Colonic mucosa (tissue), 4 donors: ENCODE data around the gene VSIG4. TPM values are rescaled to one million over a fixed set of nuclear protein-coding genes. Genes with fewer than 3 reads are reported as not detected.

Experiments
- DNase-seq: peaks from one replicate; pipeline ENCODE4 v3.0.0-alpha.2; 2020
- H3K27ac ChIP-seq: fragments of 200-600 bp; one replicate; pipeline ENCODE4 v1.8.0; 2021
- H3K27me3 ChIP-seq: fragments of 200-600 bp; one replicate; pipeline ENCODE4 v1.8.0; 2021
- H3K36me3 ChIP-seq: fragments of 200-600 bp; one replicate; pipeline ENCODE4 v1.8.0; 2021
- H3K4me1 ChIP-seq: fragments of 200-600 bp; one replicate; pipeline ENCODE4 v1.8.0; 2021; ENCODE audit warnings: mild to moderate bottlenecking
- H3K4me3 ChIP-seq: fragments of 200-600 bp; one replicate; pipeline ENCODE4 v1.8.0; 2021
- H3K9ac ChIP-seq, 2 donors: one replicate each; pipeline ENCODE4 v1.7.0; 2013; ENCODE audit warnings: control low read depth in 2 of 2, low read depth in 2 of 2, low read length in 2 of 2
- H3K9me3 ChIP-seq: fragments of 200-600 bp; one replicate; pipeline ENCODE4 v1.8.0; 2021
- intact Hi-C: fragments of 100-400 bp; cut with DNase I; formaldehyde crosslinking; loops from one replicate; pipeline ENCODE4 v1.14.1; 2022
- total RNA-seq, 2 donors: library from RNA; stranded (reverse); fragmentation: NEBNext Ultra II Directional in 1 of 2; extraction: Animal tissue kit (Norgen Biotek cat#: 25700) in 1 of 2; gene quantifications; one replicate each; pipeline ENCODE4 v1.2.1, GENCODE V29; 2021
- TF ChIP-seq, protein P1 (sequence below): fragments of 200-600 bp; IDR thresholded peaks from one replicate; pipeline ENCODE4 v1.8.0; 2022; ENCODE audit warnings: antibody characterized with exemption, mild to moderate bottlenecking
- donor health status: healthy.
- donor health status: DM: no; HTN: no; CAD: no.
- donor health status: DM: no; HTN: no; CAD: no.

VSIG4 gene
- total RNA-seq, 2 donors from 2014 or later: 5.7 to 14.1 TPM

DNA sequence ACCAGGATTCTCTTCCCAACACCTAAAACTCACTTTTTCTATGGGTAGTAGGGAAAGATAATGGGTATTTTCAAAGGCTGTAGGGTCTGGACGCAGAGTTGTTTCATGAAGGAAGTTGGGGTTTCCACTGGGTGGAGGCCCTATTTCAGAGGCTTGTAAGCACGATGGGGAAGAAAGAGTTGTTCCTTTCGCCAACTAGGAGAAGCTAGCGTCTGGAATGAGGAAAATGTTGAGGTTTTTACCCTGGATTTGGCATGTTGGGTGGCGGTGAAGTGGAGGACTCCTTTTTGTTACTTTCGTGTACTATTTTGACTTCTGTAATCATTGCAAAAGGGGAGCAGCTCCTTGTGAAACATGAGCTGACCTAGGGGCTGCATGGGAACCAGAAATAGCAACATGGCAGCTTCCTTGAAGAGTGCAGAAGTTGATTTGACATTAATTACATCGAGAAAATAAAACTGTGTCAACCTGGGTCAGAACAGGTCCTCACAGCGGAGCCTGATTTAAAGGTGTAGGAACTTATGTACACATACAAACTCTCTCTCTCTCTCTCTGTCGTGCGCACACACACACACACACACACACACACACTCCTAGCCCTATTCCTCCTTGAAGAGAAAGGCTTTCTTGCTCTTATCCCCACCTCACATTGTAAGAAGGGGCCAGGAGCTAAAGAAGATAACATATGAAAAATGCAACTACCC, 19.1 kb downstream of the VSIG4 start:
- Histone ChIP-seq H3K4me3 (no peak overlapping the region), H3K27me3 (no peaks in the 10 kb centered on the region), H3K27ac (no peak overlapping the region), H3K9me3 (no peaks in the 10 kb centered on the region), H3K9ac (no peak overlapping the region), H3K4me1 (no peaks in the 10 kb centered on the region), H3K36me3 (no peaks in the 10 kb centered on the region)
- intact Hi-C loops: no loop called here
- DNase-seq: no peak
- TF ChIP-seq, protein P1, sequence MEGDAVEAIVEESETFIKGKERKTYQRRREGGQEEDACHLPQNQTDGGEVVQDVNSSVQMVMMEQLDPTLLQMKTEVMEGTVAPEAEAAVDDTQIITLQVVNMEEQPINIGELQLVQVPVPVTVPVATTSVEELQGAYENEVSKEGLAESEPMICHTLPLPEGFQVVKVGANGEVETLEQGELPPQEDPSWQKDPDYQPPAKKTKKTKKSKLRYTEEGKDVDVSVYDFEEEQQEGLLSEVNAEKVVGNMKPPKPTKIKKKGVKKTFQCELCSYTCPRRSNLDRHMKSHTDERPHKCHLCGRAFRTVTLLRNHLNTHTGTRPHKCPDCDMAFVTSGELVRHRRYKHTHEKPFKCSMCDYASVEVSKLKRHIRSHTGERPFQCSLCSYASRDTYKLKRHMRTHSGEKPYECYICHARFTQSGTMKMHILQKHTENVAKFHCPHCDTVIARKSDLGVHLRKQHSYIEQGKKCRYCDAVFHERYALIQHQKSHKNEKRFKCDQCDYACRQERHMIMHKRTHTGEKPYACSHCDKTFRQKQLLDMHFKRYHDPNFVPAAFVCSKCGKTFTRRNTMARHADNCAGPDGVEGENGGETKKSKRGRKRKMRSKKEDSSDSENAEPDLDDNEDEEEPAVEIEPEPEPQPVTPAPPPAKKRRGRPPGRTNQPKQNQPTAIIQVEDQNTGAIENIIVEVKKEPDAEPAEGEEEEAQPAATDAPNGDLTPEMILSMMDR: no peak

DNA sequence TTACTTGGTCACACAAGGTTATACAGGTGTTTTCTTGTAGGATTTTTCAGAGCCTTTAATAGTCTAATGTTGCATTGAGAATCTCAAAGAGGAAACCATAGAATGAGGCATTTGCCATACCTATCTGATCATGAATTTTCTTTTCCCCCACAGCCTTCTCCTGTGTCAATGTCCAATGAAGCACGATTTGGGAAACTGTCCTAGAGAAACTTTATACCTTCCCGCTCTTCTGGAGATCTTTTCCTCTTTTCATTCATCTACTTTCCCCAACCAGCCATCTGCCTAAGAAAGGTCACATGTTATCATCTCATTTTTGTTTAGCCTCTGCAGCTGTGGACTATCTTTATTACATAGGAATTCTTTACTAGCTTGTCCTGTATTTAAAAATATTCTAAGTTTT, 19.9 kb downstream of the VSIG4 start:
- intact Hi-C loops: no loop called here
- Histone ChIP-seq H3K9me3 (no peaks in the 10 kb centered on the region), H3K27me3 (no peaks in the 10 kb centered on the region), H3K4me3 (no peak overlapping the region), H3K36me3 (no peaks in the 10 kb centered on the region), H3K4me1 (no peaks in the 10 kb centered on the region), H3K27ac (no peak overlapping the region), H3K9ac (no peak overlapping the region)
- TF ChIP-seq, protein P1: no peak
- DNase-seq: no peak

DNA sequence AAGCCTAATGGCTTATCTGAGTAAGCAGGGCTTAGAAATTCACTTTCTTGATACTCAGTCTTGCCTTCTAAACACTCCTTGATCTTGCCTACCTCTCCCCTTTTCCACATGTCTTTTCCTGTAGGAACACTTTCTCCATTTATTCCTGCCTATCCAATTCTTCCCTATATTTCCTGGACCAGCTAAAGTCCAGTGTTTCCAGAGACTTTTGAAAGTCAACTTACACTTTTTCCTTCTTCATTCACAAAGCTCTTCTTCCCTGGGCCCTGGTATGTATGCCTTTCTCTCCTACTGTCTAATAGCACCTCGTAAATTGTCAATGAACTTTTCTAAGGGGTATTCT, 20.6 kb downstream of the VSIG4 start:
- Histone ChIP-seq H3K9me3 (no peaks in the 10 kb centered on the region), H3K27ac (no peak overlapping the region), H3K36me3 (no peaks in the 10 kb centered on the region), H3K9ac (no peak overlapping the region), H3K4me1 (no peaks in the 10 kb centered on the region), H3K27me3 (no peaks in the 10 kb centered on the region), H3K4me3 (no peak overlapping the region)
- TF ChIP-seq, protein P1: no peak
- no peak for DNase-seq
- intact Hi-C loops: no loop called here

DNA sequence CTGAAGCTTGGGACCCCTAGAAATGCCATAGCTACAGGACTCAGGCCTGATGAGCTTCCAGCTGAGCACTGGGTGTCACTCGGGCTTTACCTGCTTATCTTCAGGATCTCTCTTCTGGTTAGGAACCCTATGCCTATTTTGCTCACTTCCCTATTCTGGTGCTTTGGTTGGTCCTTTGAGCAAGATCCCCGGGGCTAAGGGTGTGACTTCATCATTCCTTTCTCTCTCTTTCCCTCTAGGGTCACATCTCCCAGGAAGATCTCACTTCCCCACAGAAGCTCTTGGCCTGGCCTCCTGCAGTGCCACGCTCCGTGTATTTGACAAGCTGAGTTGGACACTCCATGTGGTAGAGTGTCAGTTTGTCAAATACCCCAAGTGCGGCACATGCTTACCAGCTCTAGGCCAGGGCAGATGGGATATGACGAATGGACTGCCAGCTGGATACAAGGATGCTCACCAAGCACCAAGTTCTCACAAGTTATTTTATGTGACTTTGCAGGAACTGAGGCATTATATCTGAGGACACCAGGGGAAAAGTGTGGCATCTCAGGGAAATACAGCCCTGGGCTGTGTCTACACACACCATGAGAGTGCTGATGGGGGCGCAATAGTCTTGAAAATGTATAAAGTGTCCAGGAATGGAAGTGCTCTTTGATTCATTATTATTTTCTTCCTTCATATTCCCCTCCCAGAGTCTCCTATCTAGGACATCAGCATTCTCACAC, 21.1 kb downstream of the VSIG4 start:
- intact Hi-C loops: no loop called here
- H3K36me3 ChIP-seq: no peaks in the 10 kb centered on the region
- TF ChIP-seq, protein P1: no peak
- no peak overlapping the region for H3K4me3 ChIP-seq
- H3K27me3 ChIP-seq: no peaks in the 10 kb centered on the region
- H3K4me1 ChIP-seq: no peaks in the 10 kb centered on the region
- no peak overlapping the region for H3K27ac ChIP-seq
- H3K9me3 ChIP-seq: no peaks in the 10 kb centered on the region
- H3K9ac ChIP-seq: peak overlapping the region in 1 of 2 donors; percentile 27
- DNase-seq: no peak

DNA sequence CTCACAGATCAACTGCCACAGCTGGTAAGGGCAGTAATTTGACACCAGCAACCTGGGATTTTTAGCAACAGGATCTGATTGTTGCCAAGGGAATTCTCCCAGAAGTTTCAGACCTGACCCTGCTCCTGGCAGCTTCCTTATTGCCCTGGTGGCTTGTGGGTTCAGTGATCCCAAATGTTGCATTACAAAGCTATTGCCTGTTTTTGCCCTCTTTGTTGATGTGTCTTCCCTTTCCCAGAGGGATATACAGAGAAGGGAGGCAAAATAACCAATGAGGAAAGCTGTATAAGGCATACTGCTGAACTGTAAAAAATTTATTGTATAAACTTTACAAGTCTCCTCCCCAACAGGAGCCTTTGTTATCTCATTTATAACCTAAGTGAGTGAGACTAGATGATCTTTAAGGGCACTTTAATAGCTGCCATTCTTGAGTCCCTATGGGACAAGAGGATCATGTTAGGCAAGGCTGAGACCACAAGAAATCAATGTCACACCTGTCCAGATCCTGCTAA, 22.2 kb downstream of the VSIG4 start:
- Histone ChIP-seq H3K9me3 (no peaks in the 10 kb centered on the region), H3K4me3 (no peak overlapping the region), H3K27ac (peak overlapping the region; percentile 19), H3K27me3 (no peaks in the 10 kb centered on the region), H3K9ac (peak overlapping the region in 1 of 2 donors; percentile 27), H3K36me3 (no peaks in the 10 kb centered on the region), H3K4me1 (no peaks in the 10 kb centered on the region)
- peak; percentile 34 for DNase-seq
- TF ChIP-seq, protein P1: no peak
- intact Hi-C loops: no loop called here
